Activated naive CD4-positive, alpha-beta T cell treated with anti-CD3 and anti-CD28 coated beads for 36 hours (primary cell): ENCODE data around the gene UBAP2L. TPM values are rescaled to one million over a fixed set of nuclear protein-coding genes. Genes with fewer than 3 reads are reported as not detected.

Experiments
- CTCF ChIA-PET: fragments of 350-600 bp; sonication (Branson Sonifier 250); formaldehyde crosslinking; loops from one replicate; lab custom pipeline; 2021; ENCODE audit warnings: antibody characterized with exemption; lab: Charles Lee
- DNase-seq: peaks from one replicate; pipeline ENCODE4 v3.0.0-alpha.2; 2020
- H3K27ac Mint-ChIP-seq: one replicate; pipeline ENCODE4 v1.8.0; 2021; ENCODE audit warnings: mild to moderate bottlenecking, mixed read lengths
- H3K27me3 Mint-ChIP-seq: one replicate; pipeline ENCODE4 v1.8.0; 2021; ENCODE audit warnings: low read depth, mixed read lengths
- H3K36me3 Mint-ChIP-seq: one replicate; pipeline ENCODE4 v1.8.0; 2021; ENCODE audit warnings: low read depth, mixed read lengths
- H3K4me1 Mint-ChIP-seq: one replicate; pipeline ENCODE4 v1.8.0; 2021; ENCODE audit warnings: low read depth, mixed read lengths
- H3K4me3 Mint-ChIP-seq: one replicate; pipeline ENCODE4 v1.8.0; 2021; ENCODE audit warnings: mild to moderate bottlenecking, moderate library complexity, mixed read lengths
- H3K9me3 Mint-ChIP-seq: one replicate; pipeline ENCODE4 v1.8.0; 2021; ENCODE audit warnings: mixed read lengths
- intact Hi-C: fragments of 100-400 bp; cut with micrococcal nuclease; formaldehyde crosslinking; loops from one replicate; pipeline ENCODE4 v1.15.1; 2023
- total RNA-seq, 2 experiments: library from RNA; stranded (reverse); gene quantifications; one replicate each; pipeline ENCODE4 v1.2.3, GENCODE V29; 2021

The UBAP2L gene
- total RNA-seq, 2 experiments from 2014 or later = 154 to 164 TPM

DNA sequence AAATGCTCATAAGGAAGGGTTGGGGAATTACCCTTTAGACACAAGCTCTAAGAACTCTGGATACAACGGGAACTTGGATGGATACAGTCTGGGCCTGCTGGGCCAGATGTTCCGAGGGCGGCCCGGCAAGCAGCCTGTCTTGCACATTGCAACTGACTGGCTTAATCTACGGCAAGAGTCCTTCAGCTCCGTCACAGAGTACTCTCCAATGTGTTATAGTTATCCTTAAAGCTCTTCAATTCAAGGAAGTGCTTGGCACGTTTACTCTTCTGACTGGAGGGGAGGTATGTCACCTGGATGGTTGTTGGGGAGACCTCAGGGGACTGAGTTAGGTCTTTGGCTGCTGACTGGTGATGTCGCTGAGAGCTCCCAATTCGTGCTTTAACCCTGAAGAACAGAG lies 13.5 kb upstream of the UBAP2L start:
- DNase-seq = no peak
- intact Hi-C loops = no loop called here
- Mint-ChIP-seq H3K27me3 (no peaks in the 10 kb centered on the region), H3K36me3 (peaks cover 36% of the 10 kb centered on the region), H3K27ac (peak overlapping the region; percentile 0), H3K4me3 (no peak overlapping the region), H3K4me1 (peaks cover 42% of the 10 kb centered on the region), H3K9me3 (no peaks in the 10 kb centered on the region)
- CTCF ChIA-PET = interaction anchor here (0.5 to 1.7 kb wide), 4 partner anchors 9 to 128 kb away, joined by 3 to 6 read pairs (median 3); no protein-coding TSS in a partner anchor

DNA sequence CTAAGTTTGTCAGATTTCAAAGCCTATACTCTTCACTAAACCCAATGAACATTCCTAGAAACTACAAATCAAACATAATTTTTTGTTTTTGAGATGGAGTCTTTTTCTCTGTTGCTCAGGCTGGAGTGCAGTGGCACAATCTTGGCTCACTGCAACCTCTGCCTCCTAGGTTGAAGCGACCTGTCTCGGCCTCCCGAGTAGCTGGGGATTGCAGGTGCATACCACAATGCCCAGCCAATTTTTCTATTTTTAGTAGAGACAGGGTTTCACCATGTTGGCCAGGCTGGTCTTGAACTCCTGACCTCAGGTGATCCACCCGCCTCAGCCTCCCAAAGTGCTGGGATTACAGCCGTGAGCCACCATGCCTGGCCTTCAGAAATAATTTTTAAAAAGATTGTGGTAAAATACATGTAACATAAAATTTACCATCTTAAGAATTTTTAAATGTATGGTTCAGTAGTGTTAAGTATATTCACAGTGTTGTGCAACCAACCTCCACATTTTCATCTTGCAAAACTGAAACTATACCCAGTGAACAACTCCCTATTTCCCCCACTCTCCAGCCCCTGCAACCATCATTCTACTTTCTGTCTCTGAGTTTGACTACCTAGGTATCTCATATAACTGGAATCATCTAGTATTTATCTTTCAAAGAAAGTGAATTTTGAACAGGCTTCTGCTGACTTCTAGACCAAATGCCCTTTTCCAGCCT lies 11.9 kb upstream of the UBAP2L start:
- peaks cover 47% of the 10 kb centered on the region for H3K36me3 Mint-ChIP-seq
- no peaks in the 10 kb centered on the region for H3K9me3 Mint-ChIP-seq
- peak overlapping the region; percentile 47 for H3K27ac Mint-ChIP-seq
- intact Hi-C loops = no loop called here
- no peak for DNase-seq
- peaks cover 50% of the 10 kb centered on the region for H3K4me1 Mint-ChIP-seq
- no peak overlapping the region for H3K4me3 Mint-ChIP-seq
- CTCF ChIA-PET = interaction anchor here (0.6 to 1.4 kb wide), 5 partner anchors 9 to 62 kb away, joined by 3 read pairs; no protein-coding TSS in a partner anchor
- no peaks in the 10 kb centered on the region for H3K27me3 Mint-ChIP-seq

DNA sequence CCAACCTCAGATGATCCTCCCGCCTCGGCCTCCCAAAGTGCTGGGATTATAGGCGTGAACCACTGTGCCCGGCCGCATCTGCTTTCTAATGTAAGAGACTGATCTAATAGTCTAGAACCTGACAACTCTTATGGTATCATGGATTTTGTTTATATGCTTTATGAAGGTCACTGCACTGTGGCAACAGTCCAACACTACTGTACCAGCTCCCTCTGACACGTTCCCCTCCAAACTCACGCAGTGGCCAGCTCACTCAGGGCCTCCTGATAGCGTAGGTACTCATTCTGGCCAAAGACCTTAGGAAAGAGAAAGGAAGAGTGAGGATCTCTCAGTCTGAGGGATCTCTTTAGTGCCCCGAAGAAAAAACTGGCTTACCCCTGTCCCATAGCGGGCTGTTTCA lies 8.7 kb upstream of the UBAP2L start:
- intact Hi-C loops = no loop called here
- CTCF ChIA-PET = no interaction called here
- H3K27ac Mint-ChIP-seq = peak overlapping the region; percentile 44
- H3K4me1 Mint-ChIP-seq = peaks cover 57% of the 10 kb centered on the region
- H3K27me3 Mint-ChIP-seq = no peaks in the 10 kb centered on the region
- H3K36me3 Mint-ChIP-seq = peaks cover 44% of the 10 kb centered on the region
- no peaks in the 10 kb centered on the region for H3K9me3 Mint-ChIP-seq
- DNase-seq = no peak
- no peak overlapping the region for H3K4me3 Mint-ChIP-seq

DNA sequence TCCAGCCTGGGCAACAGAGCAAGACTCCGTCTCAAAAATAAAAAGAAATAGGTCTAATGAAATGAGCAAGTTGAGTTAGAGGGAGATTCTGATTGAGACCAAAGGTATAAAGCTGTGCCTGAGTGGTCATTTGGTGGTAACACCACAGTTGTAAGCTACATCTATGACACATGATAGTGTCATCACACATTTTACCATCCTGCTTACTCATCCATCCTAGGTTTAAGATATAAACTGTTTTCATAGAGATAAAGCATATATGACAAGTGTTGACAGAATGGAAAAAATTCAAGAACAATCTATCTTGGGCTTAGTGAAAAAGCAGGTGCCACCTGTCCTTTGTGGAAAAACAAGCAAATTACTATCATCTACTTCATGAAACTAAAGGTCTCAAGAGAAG lies 7.5 kb upstream of the UBAP2L start:
- no peak for DNase-seq
- no peaks in the 10 kb centered on the region for H3K9me3 Mint-ChIP-seq
- intact Hi-C loops = no loop called here
- peaks cover 50% of the 10 kb centered on the region for H3K36me3 Mint-ChIP-seq
- H3K27me3 Mint-ChIP-seq = no peaks in the 10 kb centered on the region
- H3K4me1 Mint-ChIP-seq = peaks cover 63% of the 10 kb centered on the region
- H3K27ac Mint-ChIP-seq = peak overlapping the region; percentile 88
- CTCF ChIA-PET = interaction anchor here (1.2 kb wide), 1 partner anchor 121 kb away, joined by 3 read pairs; no protein-coding TSS in a partner anchor
- no peak overlapping the region for H3K4me3 Mint-ChIP-seq

DNA sequence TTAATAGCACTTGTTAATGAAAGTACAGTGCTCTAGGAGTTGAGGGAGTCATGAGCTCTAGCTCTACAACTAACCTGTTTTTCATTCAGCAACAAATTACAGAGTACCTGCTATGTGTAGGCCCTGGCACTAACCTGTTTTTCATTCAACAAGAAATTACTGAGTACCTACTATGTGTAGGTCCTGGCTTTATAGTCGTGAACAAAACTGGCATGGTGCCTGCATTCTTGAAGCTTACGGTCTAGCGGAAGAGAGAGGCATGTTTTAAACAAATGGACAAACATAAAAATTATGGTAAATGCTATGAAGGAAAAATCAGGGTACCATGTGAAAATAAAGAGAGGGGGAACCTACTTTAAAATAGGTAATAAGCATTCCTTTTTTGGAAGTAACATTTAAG lies 2.2 kb upstream of the UBAP2L start:
- H3K4me3 Mint-ChIP-seq = peak overlapping the region; percentile 96
- peaks cover 66% of the 10 kb centered on the region for H3K4me1 Mint-ChIP-seq
- peak overlapping the region; percentile 98 for H3K27ac Mint-ChIP-seq
- DNase-seq = no peak
- intact Hi-C loops = no loop called here
- peaks cover 62% of the 10 kb centered on the region for H3K36me3 Mint-ChIP-seq
- CTCF ChIA-PET = interaction anchor here (0.6 to 1.0 kb wide), 3 partner anchors 9 to 328 kb away, joined by 3 to 4 read pairs (median 3); no protein-coding TSS in a partner anchor
- H3K27me3 Mint-ChIP-seq = no peaks in the 10 kb centered on the region
- peaks cover 6% of the 10 kb centered on the region for H3K9me3 Mint-ChIP-seq

DNA sequence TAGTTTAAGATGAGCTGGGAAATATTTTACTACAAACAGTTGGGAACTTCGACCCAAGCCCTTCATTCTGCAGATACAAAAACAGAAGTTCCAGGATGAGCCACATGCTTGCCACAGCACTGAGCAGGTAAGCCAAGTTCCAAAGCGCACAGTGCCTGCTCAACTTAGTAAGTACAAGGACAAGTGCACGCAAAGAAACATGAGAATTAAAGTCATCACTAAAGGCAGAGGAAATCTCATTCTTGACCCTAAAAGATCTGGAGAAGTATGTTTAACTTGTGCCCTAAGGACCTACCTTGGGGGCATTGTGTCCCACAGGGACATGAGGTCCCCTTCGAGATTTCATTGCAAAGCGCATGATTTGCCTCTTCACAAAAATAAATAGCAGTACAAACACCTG lies 1.2 kb upstream of the UBAP2L start:
- peak overlapping the region; percentile 98 for H3K27ac Mint-ChIP-seq
- peaks cover 6% of the 10 kb centered on the region for H3K9me3 Mint-ChIP-seq
- CTCF ChIA-PET = interaction anchor here (0.8 to 0.9 kb wide), 3 partner anchors 20 to 327 kb away, joined by 3 to 4 read pairs (median 3); no protein-coding TSS in a partner anchor
- no peaks in the 10 kb centered on the region for H3K27me3 Mint-ChIP-seq
- no peak for DNase-seq
- peaks cover 67% of the 10 kb centered on the region for H3K4me1 Mint-ChIP-seq
- intact Hi-C loops = no loop called here
- H3K4me3 Mint-ChIP-seq = peak overlapping the region; percentile 96
- peaks cover 55% of the 10 kb centered on the region for H3K36me3 Mint-ChIP-seq

DNA sequence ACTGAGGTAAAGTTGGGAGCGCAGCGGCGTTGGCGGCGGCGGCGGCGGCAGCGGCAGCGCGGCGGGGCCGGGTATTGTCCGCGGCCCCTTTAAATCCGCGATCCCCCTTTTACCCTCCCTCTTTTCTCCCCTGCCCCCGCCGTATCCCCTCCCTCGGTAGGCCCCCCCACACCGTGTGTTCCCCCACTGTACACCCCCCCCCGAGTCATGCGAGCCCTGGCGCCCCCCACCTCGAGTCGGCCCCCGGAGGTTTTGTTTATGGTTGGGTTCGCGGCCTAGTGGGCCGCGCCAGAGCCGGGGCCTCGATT lies 169 bp downstream of the UBAP2L start:
- H3K9me3 Mint-ChIP-seq = peaks cover 6% of the 10 kb centered on the region
- peaks cover 58% of the 10 kb centered on the region for H3K36me3 Mint-ChIP-seq
- intact Hi-C loops = loop anchor here (1.0 to 2.0 kb wide), 11 partner anchors 39 to 550 kb away; partner anchors contain the start of genes HAX1, RPS27 and SLC39A1
- DNase-seq = no peak
- CTCF ChIA-PET = interaction anchor here (0.6 to 1.0 kb wide), 3 partner anchors 11 to 338 kb away, joined by 3 read pairs; no protein-coding TSS in a partner anchor
- peaks cover 74% of the 10 kb centered on the region for H3K4me1 Mint-ChIP-seq
- H3K4me3 Mint-ChIP-seq = peak overlapping the region; percentile 96
- H3K27ac Mint-ChIP-seq = peak overlapping the region; percentile 98
- no peaks in the 10 kb centered on the region for H3K27me3 Mint-ChIP-seq

DNA sequence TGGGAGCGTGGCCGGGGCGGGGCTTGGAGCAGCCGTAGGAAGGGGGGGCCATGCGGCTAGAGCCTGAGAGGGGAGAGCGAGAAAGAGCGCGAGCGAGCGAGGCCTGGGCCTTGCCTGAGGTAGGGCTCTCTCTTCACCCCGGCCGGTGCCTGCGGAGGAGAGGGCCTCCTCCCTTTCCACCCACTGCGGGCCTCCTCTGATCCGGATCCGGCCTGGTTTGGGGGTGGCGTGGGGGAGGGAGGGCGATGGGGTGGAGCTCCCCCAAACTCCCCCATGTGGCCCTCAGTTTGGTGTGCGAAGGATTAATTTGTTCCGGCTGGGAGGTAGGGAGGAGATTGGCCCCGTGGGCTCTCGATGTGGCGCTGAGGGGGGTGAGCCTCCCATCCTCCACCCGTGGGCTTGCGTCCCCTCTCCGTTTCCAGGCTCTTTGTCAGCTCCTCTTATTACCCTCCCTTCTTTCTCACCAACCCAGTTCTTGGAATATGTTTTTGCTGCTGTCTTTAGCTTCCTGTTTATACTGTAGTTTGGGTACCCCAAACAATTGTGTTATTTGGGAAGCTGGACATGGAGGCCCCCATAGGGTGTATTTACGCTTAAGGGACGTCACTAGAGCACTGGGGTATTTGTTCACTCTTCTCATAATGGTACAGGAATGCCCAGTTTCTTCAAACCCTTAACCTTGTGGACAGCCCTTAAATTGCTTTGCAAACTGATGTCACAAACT lies 685 bp downstream of the UBAP2L start:
- Mint-ChIP-seq H3K4me3 (peak overlapping the region; percentile 96), H3K9me3 (peaks cover 6% of the 10 kb centered on the region), H3K27me3 (no peaks in the 10 kb centered on the region), H3K36me3 (peaks cover 60% of the 10 kb centered on the region), H3K27ac (peak overlapping the region; percentile 97), H3K4me1 (peaks cover 74% of the 10 kb centered on the region)
- CTCF ChIA-PET = no interaction called here
- peak; percentile 73 for DNase-seq
- intact Hi-C loops = loop anchor here (1.0 to 2.0 kb wide), 3 partner anchors 259 to 550 kb away; partner anchors contain the start of gene SLC39A1

DNA sequence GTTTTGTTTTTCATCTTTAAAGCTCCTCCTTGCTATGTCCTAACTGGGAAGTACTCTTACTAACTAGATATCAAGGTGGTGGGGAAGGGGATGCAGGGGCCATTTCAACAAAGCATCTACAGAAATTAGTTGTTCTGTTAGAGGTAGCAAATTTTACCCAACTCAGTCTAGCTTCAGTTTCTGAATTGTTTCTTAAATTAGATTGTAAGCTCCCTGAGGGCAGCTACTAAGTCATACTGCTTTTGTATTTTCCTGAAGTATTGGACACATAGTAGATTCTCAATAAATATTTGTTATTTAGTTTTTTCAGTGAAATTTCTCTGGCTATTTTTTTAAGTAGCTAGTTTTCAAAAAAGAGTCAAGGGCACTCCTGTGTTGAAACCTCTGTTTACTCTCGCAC lies 1.8 kb downstream of the UBAP2L start:
- Mint-ChIP-seq H3K9me3 (peaks cover 6% of the 10 kb centered on the region), H3K27ac (peak overlapping the region; percentile 97), H3K36me3 (peaks cover 63% of the 10 kb centered on the region), H3K27me3 (no peaks in the 10 kb centered on the region), H3K4me1 (peaks cover 63% of the 10 kb centered on the region), H3K4me3 (peak overlapping the region; percentile 96)
- CTCF ChIA-PET = interaction anchor here (0.7 kb wide), 1 partner anchor 122 kb away, joined by 3 read pairs; no protein-coding TSS in a partner anchor
- intact Hi-C loops = no loop called here
- DNase-seq = no peak

DNA sequence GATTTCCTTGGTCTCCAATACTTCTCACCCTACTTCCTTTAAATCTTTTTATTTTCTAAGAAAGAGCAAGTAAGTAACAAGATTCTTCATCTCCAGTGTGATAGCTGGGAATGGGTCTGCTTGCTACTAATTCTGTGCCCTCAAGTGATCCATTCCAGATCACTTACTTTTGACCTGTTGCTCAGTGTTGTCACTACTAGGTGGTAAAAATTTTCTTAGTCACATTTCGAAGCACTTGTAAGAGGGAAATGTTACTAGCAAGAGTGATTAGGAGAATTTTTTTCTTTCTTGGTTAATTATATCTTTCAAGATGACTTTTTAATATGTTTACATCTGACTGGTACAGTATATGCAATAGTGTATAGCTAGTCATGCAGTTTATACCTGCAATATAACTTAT lies 2.2 kb downstream of the UBAP2L start:
- Mint-ChIP-seq H3K36me3 (peaks cover 61% of the 10 kb centered on the region), H3K9me3 (peaks cover 6% of the 10 kb centered on the region), H3K27me3 (no peaks in the 10 kb centered on the region), H3K4me3 (peak overlapping the region; percentile 96), H3K4me1 (peaks cover 59% of the 10 kb centered on the region), H3K27ac (peak overlapping the region; percentile 97)
- DNase-seq = no peak
- CTCF ChIA-PET = interaction anchor here (0.7 to 1.0 kb wide), 2 partner anchors 121 to 427 kb away, joined by 3 read pairs; no protein-coding TSS in a partner anchor
- intact Hi-C loops = no loop called here

DNA sequence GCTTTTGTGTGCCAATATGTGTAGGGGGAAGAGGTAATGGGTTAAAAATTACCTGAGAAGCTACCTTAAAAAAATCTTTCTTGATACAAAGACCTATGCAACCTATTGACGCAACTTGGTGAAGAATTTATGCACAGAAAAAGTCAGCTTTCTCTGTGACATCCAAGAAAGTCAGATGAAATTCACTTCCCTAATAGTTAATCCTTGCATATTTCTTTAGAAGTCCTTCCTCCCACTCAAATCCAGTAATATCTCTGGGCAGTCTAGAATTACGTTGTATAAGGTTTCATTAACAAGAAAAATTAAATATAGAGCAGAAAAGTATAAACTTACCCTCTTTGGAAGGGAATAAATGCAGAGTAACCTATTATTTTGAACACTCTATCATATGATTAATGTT lies 2.9 kb downstream of the UBAP2L start:
- Mint-ChIP-seq H3K27ac (peak overlapping the region; percentile 97), H3K4me3 (no peak overlapping the region), H3K27me3 (no peaks in the 10 kb centered on the region), H3K9me3 (peaks cover 6% of the 10 kb centered on the region), H3K4me1 (peaks cover 54% of the 10 kb centered on the region), H3K36me3 (peaks cover 58% of the 10 kb centered on the region)
- CTCF ChIA-PET = interaction anchor here (1.0 kb wide), 1 partner anchor 428 kb away, joined by 3 read pairs; no protein-coding TSS in a partner anchor
- DNase-seq = no peak
- intact Hi-C loops = no loop called here

DNA sequence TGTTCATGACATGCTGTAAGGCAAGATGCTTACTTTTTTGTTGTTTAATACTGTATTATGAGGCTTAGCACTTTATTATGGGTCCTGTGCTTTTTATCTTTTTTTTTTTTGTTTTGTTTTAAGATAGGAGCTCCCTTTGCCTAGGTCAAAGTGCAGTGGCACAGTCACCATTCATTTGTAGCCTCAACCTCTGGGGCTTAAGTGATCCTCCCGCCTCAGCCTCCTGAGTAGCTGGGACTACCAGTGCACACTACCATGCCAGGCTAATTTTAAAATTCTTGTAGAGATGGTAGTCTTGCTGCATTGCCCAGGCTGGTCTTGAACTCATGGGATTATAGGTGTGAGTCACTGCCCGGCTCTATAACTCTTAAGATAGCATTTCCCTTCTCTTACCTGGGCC lies 4.6 kb downstream of the UBAP2L start:
- H3K4me1 Mint-ChIP-seq = peaks cover 47% of the 10 kb centered on the region
- peak overlapping the region; percentile 51 for H3K27ac Mint-ChIP-seq
- intact Hi-C loops = no loop called here
- H3K36me3 Mint-ChIP-seq = peaks cover 50% of the 10 kb centered on the region
- no peak overlapping the region for H3K4me3 Mint-ChIP-seq
- DNase-seq = no peak
- no peaks in the 10 kb centered on the region for H3K27me3 Mint-ChIP-seq
- peaks cover 6% of the 10 kb centered on the region for H3K9me3 Mint-ChIP-seq
- CTCF ChIA-PET = interaction anchor here (0.6 kb wide), 1 partner anchor 38 kb away, joined by 5 read pairs; no protein-coding TSS in a partner anchor
